Measurements from ENCODE around the gene CNTN5. TPM values are rescaled to one million over a fixed set of nuclear protein-coding genes. Genes with fewer than 3 reads are reported as not detected.

CNTN5 gene
- polyA plus RNA-seq, 1 donor from 2014 or later: 1.1 TPM

DNA sequence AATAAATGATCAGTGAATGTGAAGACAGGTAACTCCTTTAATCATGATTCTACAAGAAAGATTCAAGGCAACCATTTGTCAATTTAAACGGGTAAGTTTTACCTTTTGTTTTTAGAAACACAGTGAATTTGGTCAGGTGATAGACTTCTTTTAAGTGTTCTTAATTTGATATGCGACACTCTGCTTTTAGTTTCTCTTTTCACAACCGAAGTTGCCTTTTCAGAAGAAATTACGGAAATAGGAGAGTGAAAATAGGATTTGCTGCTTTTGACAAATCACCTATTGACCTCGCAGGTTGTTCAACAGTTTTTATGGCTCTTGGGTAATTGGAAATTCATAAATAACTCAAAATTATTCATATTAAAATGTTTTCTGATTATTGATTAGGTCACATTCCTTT lies 142.1 kb downstream of the CNTN5 start:
- TF ChIP-seq SMC3 (conservative IDR thresholded peaks at IDR 0.05; ENCODE audit: poor library complexity): no peak
- TF ChIP-seq, protein P1, sequence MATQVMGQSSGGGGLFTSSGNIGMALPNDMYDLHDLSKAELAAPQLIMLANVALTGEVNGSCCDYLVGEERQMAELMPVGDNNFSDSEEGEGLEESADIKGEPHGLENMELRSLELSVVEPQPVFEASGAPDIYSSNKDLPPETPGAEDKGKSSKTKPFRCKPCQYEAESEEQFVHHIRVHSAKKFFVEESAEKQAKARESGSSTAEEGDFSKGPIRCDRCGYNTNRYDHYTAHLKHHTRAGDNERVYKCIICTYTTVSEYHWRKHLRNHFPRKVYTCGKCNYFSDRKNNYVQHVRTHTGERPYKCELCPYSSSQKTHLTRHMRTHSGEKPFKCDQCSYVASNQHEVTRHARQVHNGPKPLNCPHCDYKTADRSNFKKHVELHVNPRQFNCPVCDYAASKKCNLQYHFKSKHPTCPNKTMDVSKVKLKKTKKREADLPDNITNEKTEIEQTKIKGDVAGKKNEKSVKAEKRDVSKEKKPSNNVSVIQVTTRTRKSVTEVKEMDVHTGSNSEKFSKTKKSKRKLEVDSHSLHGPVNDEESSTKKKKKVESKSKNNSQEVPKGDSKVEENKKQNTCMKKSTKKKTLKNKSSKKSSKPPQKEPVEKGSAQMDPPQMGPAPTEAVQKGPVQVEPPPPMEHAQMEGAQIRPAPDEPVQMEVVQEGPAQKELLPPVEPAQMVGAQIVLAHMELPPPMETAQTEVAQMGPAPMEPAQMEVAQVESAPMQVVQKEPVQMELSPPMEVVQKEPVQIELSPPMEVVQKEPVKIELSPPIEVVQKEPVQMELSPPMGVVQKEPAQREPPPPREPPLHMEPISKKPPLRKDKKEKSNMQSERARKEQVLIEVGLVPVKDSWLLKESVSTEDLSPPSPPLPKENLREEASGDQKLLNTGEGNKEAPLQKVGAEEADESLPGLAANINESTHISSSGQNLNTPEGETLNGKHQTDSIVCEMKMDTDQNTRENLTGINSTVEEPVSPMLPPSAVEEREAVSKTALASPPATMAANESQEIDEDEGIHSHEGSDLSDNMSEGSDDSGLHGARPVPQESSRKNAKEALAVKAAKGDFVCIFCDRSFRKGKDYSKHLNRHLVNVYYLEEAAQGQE (IDR thresholded peaks at IDR 0.05; ENCODE audit: borderline replicate concordance): no peak
- TF ChIP-seq, protein P2, sequence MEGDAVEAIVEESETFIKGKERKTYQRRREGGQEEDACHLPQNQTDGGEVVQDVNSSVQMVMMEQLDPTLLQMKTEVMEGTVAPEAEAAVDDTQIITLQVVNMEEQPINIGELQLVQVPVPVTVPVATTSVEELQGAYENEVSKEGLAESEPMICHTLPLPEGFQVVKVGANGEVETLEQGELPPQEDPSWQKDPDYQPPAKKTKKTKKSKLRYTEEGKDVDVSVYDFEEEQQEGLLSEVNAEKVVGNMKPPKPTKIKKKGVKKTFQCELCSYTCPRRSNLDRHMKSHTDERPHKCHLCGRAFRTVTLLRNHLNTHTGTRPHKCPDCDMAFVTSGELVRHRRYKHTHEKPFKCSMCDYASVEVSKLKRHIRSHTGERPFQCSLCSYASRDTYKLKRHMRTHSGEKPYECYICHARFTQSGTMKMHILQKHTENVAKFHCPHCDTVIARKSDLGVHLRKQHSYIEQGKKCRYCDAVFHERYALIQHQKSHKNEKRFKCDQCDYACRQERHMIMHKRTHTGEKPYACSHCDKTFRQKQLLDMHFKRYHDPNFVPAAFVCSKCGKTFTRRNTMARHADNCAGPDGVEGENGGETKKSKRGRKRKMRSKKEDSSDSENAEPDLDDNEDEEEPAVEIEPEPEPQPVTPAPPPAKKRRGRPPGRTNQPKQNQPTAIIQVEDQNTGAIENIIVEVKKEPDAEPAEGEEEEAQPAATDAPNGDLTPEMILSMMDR (IDR thresholded peaks at IDR 0.05; ENCODE audit: poor library complexity, severe bottlenecking): no peak
- no peak for TF ChIP-seq TAF1 (IDR thresholded peaks at IDR 0.05; ENCODE audit: low read depth)
- no peak for TF ChIP-seq RAD21 (conservative IDR thresholded peaks at IDR 0.05)
- no peak for TF ChIP-seq EZH2 (IDR thresholded peaks at IDR 0.05; ENCODE audit: borderline replicate concordance, insufficient read depth, low read length, poor library complexity, severe bottlenecking)
- no peak for TF ChIP-seq POLR2AphosphoS5 (IDR thresholded peaks at IDR 0.05)
- TF ChIP-seq MXI1 (conservative IDR thresholded peaks at IDR 0.05; ENCODE audit: poor library complexity, severe bottlenecking): no peak
- TF ChIP-seq EP300 (conservative IDR thresholded peaks at IDR 0.05; ENCODE audit: poor library complexity, severe bottlenecking): no peak
- Histone ChIP-seq H3K27me3 (ENCODE audit: insufficient read depth, low read depth, low read length) (no peaks in the 10 kb centered on the region), H3K9me3 (ENCODE audit: low read length) (no peaks in the 10 kb centered on the region), H3K79me2 (replicated peaks; ENCODE audit: insufficient read depth, low read length) (no peaks in the 10 kb centered on the region), H3K9ac (ENCODE audit: low read length) (no peak overlapping the region), H3K36me3 (ENCODE audit: insufficient read depth, low read length) (no peaks in the 10 kb centered on the region), H3K4me3 (ENCODE audit: low read length) (no peak overlapping the region), H3F3A (ENCODE audit: insufficient read depth, low read length, poor library complexity, severe bottlenecking) (no peaks in the 10 kb centered on the region), H3K27ac (ENCODE audit: low read length) (no peak overlapping the region), H2AFZ (ENCODE audit: low read depth, low read length) (no peak overlapping the region), H3K9me2 (ENCODE audit: insufficient read depth, low read length) (no peaks in the 10 kb centered on the region), H3K4me2 (ENCODE audit: low read length) (no peak overlapping the region), H4K20me1 (ENCODE audit: insufficient read depth) (no peaks in the 10 kb centered on the region)

DNA sequence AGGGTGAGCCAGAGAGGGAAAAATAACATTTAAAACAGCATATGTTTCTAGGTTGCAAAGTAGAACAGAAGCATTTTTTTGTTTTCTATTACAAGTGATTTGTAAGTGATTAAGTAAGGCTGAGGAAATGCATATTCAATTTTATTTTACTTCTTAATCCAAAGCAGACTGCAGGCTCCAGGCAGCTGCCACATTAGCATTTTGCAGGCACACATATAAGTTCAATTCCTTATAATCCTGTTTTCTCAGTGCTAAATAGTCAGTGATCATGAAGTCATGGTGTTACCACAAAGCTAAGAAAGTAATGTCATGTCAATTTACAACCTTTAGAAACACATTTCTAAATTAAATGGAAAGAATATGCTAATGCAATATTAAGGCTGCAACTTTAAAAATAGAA lies 149.8 kb downstream of the CNTN5 start:
- no peak overlapping the region for H2AFZ ChIP-seq (ENCODE audit: low read depth, low read length)
- TF ChIP-seq, protein P2 (IDR thresholded peaks at IDR 0.05; ENCODE audit: poor library complexity, severe bottlenecking): no peak
- TF ChIP-seq RAD21 (conservative IDR thresholded peaks at IDR 0.05) (no peak), EP300 (conservative IDR thresholded peaks at IDR 0.05; ENCODE audit: poor library complexity, severe bottlenecking) (no peak), TAF1 (IDR thresholded peaks at IDR 0.05; ENCODE audit: low read depth) (no peak), SMC3 (conservative IDR thresholded peaks at IDR 0.05; ENCODE audit: poor library complexity) (no peak), POLR2AphosphoS5 (IDR thresholded peaks at IDR 0.05) (no peak), EZH2 (IDR thresholded peaks at IDR 0.05; ENCODE audit: borderline replicate concordance, insufficient read depth, low read length, poor library complexity, severe bottlenecking) (no peak), MXI1 (conservative IDR thresholded peaks at IDR 0.05; ENCODE audit: poor library complexity, severe bottlenecking) (no peak)
- TF ChIP-seq, protein P1 (IDR thresholded peaks at IDR 0.05; ENCODE audit: borderline replicate concordance): no peak
- no peaks in the 10 kb centered on the region for H3F3A ChIP-seq (ENCODE audit: insufficient read depth, low read length, poor library complexity, severe bottlenecking)
- H3K36me3 ChIP-seq (ENCODE audit: insufficient read depth, low read length): no peaks in the 10 kb centered on the region
- no peak overlapping the region for H3K9ac ChIP-seq (ENCODE audit: low read length)
- H3K79me2 ChIP-seq (replicated peaks; ENCODE audit: insufficient read depth, low read length): no peaks in the 10 kb centered on the region
- no peaks in the 10 kb centered on the region for H3K27me3 ChIP-seq (ENCODE audit: insufficient read depth, low read depth, low read length)
- H4K20me1 ChIP-seq (ENCODE audit: insufficient read depth): no peaks in the 10 kb centered on the region
- H3K27ac ChIP-seq (ENCODE audit: low read length): no peak overlapping the region
- no peaks in the 10 kb centered on the region for H3K9me2 ChIP-seq (ENCODE audit: insufficient read depth, low read length)
- no peaks in the 10 kb centered on the region for H3K9me3 ChIP-seq (ENCODE audit: low read length)
- H3K4me2 ChIP-seq (ENCODE audit: low read length): no peak overlapping the region
- no peak overlapping the region for H3K4me3 ChIP-seq (ENCODE audit: low read length)
